ENCODE measurements around the gene ZSCAN12. TPM values are rescaled to one million over a fixed set of nuclear protein-coding genes. Genes with fewer than 3 reads are reported as not detected.

Gene ZSCAN12
- polyA plus RNA-seq, 1 donor (not counting 4 experiments of a cell fraction or from before 2014, with no cell fraction given): 4.0 TPM

- Histone ChIP-seq H3K36me3 (ENCODE audit: control insufficient read depth in 2 of 2, extremely low read depth in 1 of 2, insufficient read depth in 2 of 2, low read length in 2 of 2) (no peaks in the 10 kb centered on the region), H3K9me1 (ENCODE audit: control insufficient read depth, extremely low read depth, insufficient read depth, low read length) (no peaks in the 10 kb centered on the region), H2AFZ (ENCODE audit: control insufficient read depth, low read length) (no peak overlapping the region), H4K20me1 (ENCODE audit: control insufficient read depth, extremely low read depth, insufficient read depth, low read length) (no peaks in the 10 kb centered on the region), H3K79me2 (ENCODE audit: control insufficient read depth, insufficient read depth, low read length) (no peaks in the 10 kb centered on the region), H3K27me3 (ENCODE audit: control insufficient read depth, extremely low read depth, insufficient read depth, low read length) (no peaks in the 10 kb centered on the region), H3K4me1 (ENCODE audit: control insufficient read depth, extremely low read depth, insufficient read depth, low read length) (no peaks in the 10 kb centered on the region), H3K9ac (ENCODE audit: control insufficient read depth, extremely low read depth, insufficient read depth, low read length) (no peak overlapping the region), H3K9me3 (ENCODE audit: control insufficient read depth, low read depth, low read length) (no peaks in the 10 kb centered on the region), H3K27ac (ENCODE audit: control insufficient read depth, insufficient read depth, low read length) (no peak overlapping the region), H3K4me2 (ENCODE audit: control insufficient read depth, extremely low read depth, insufficient read depth, low read depth, low read length) (no peak overlapping the region), H3K4me3 (ENCODE audit: control insufficient read depth in 2 of 3, extremely low read depth in 1 of 3, insufficient read depth in 2 of 3, low read depth in 1 of 3, low read length in 3 of 3) (no peak overlapping the region)
- dilution Hi-C loops (cut with MboI; ENCODE audit: extremely low pct_ligation_motif_present, low sequenced_read_pairs): no loop called here
- DNase-seq (ENCODE audit: low read depth, low spot score): no peak
- peak; percentile 73 for FAIRE-seq
- TF ChIP-seq EZH2 (IDR thresholded peaks at IDR 0.05; ENCODE audit: low read length) (no peak), CTCF (optimal IDR thresholded peaks at IDR 0.05 in 1 of 3, IDR thresholded peaks at IDR 0.05 in 1 of 3, conservative IDR thresholded peaks at IDR 0.05 in 1 of 3; ENCODE audit: extremely low read depth in 1 of 3, insufficient read depth in 2 of 3, low read length in 3 of 3) (no peak)
Observed at GRCh38 chr6:28424163-28424562, 24.6 kb upstream of the ZSCAN12 start.

- no peaks in the 10 kb centered on the region for H4K20me1 ChIP-seq (ENCODE audit: control insufficient read depth, extremely low read depth, insufficient read depth, low read length)
- no peaks in the 10 kb centered on the region for H3K9me1 ChIP-seq (ENCODE audit: control insufficient read depth, extremely low read depth, insufficient read depth, low read length)
- DNase-seq (ENCODE audit: low read depth, low spot score) (no peak), FAIRE-seq (no peak)
- no peaks in the 10 kb centered on the region for H3K36me3 ChIP-seq (ENCODE audit: control insufficient read depth in 2 of 2, extremely low read depth in 1 of 2, insufficient read depth in 2 of 2, low read length in 2 of 2)
- H3K4me3 ChIP-seq (ENCODE audit: control insufficient read depth in 2 of 3, extremely low read depth in 1 of 3, insufficient read depth in 2 of 3, low read depth in 1 of 3, low read length in 3 of 3): no peak overlapping the region
- no peak overlapping the region for H2AFZ ChIP-seq (ENCODE audit: control insufficient read depth, low read length)
- H3K79me2 ChIP-seq (ENCODE audit: control insufficient read depth, insufficient read depth, low read length): no peaks in the 10 kb centered on the region
- H3K4me2 ChIP-seq (ENCODE audit: control insufficient read depth, extremely low read depth, insufficient read depth, low read depth, low read length): no peak overlapping the region
- dilution Hi-C loops (cut with MboI; ENCODE audit: extremely low pct_ligation_motif_present, low sequenced_read_pairs): no loop called here
- TF ChIP-seq EZH2 (IDR thresholded peaks at IDR 0.05; ENCODE audit: low read length) (no peak), CTCF (optimal IDR thresholded peaks at IDR 0.05 in 1 of 3, IDR thresholded peaks at IDR 0.05 in 1 of 3, conservative IDR thresholded peaks at IDR 0.05 in 1 of 3; ENCODE audit: extremely low read depth in 1 of 3, insufficient read depth in 2 of 3, low read length in 3 of 3) (no peak)
- no peaks in the 10 kb centered on the region for H3K9me3 ChIP-seq (ENCODE audit: control insufficient read depth, low read depth, low read length)
- no peak overlapping the region for H3K9ac ChIP-seq (ENCODE audit: control insufficient read depth, extremely low read depth, insufficient read depth, low read length)
- no peaks in the 10 kb centered on the region for H3K4me1 ChIP-seq (ENCODE audit: control insufficient read depth, extremely low read depth, insufficient read depth, low read length)
- H3K27ac ChIP-seq (ENCODE audit: control insufficient read depth, insufficient read depth, low read length): no peak overlapping the region
- H3K27me3 ChIP-seq (ENCODE audit: control insufficient read depth, extremely low read depth, insufficient read depth, low read length): no peaks in the 10 kb centered on the region
Observed at GRCh38 chr6:28423546-28423945, 24.0 kb upstream of the ZSCAN12 start.

All from keratinocyte (primary cell).